ENCODE data around the gene AGBL4. TPM values are rescaled to one million over a fixed set of nuclear protein-coding genes. Genes with fewer than 3 reads are reported as not detected.

Gene AGBL4
- total RNA-seq, 2 donors from 2014 or later, result not detected

DNA sequence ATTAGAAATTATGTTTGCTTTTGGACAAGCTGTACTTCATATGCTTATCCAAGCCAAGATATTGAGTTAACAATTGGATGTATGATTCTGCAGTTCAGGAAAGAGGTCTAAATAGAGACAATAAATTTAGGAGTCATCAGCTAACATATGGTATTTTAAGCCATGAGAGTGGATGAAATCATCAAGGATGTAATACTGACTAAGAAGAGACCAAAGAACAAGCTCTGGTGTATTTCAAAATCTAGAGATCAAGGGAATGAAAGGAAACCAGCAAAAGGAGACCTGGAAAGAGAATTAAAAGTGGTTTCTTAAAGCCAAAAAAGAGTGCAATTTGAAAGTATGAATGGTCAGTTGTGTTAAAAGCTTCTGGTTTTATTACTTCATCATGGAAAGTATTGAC lies 1063.4 kb downstream of the AGBL4 start:
- Histone ChIP-seq H3K27me3 (replicated peaks; ENCODE audit: insufficient read depth) (no peaks in the 10 kb centered on the region), H3K4me3 (no peak overlapping the region), H3K27ac (no peak overlapping the region), H3K9me3 (no peaks in the 10 kb centered on the region), H3K4me1 (ENCODE audit: control insufficient read depth in 1 of 2, low read depth in 2 of 2) (no peaks in the 10 kb centered on the region), H3K36me3 (no peaks in the 10 kb centered on the region)
- DNase-seq (ENCODE audit: low spot score), result no peak
- ATAC-seq (ENCODE audit: insufficient number of reproducible peaks, low FRiP score, low read depth), result no peak
- TF ChIP-seq, protein P1, sequence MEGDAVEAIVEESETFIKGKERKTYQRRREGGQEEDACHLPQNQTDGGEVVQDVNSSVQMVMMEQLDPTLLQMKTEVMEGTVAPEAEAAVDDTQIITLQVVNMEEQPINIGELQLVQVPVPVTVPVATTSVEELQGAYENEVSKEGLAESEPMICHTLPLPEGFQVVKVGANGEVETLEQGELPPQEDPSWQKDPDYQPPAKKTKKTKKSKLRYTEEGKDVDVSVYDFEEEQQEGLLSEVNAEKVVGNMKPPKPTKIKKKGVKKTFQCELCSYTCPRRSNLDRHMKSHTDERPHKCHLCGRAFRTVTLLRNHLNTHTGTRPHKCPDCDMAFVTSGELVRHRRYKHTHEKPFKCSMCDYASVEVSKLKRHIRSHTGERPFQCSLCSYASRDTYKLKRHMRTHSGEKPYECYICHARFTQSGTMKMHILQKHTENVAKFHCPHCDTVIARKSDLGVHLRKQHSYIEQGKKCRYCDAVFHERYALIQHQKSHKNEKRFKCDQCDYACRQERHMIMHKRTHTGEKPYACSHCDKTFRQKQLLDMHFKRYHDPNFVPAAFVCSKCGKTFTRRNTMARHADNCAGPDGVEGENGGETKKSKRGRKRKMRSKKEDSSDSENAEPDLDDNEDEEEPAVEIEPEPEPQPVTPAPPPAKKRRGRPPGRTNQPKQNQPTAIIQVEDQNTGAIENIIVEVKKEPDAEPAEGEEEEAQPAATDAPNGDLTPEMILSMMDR (IDR thresholded peaks at IDR 0.05), result no peak

GRCh38 chr1:48955774-48956173 lies 1068.0 kb downstream of the AGBL4 start:
- no peak for ATAC-seq (ENCODE audit: insufficient number of reproducible peaks, low FRiP score, low read depth)
- Histone ChIP-seq H3K27ac (no peak overlapping the region), H3K4me1 (ENCODE audit: control insufficient read depth in 1 of 2, low read depth in 2 of 2) (no peaks in the 10 kb centered on the region), H3K4me3 (no peak overlapping the region), H3K36me3 (no peaks in the 10 kb centered on the region), H3K27me3 (replicated peaks; ENCODE audit: insufficient read depth) (no peaks in the 10 kb centered on the region), H3K9me3 (no peaks in the 10 kb centered on the region)
- no peak for DNase-seq (ENCODE audit: low spot score)
- TF ChIP-seq, protein P1 (IDR thresholded peaks at IDR 0.05), result no peak

- TF ChIP-seq, protein P1 (IDR thresholded peaks at IDR 0.05), result no peak
- Histone ChIP-seq H3K27ac (no peak overlapping the region), H3K36me3 (no peaks in the 10 kb centered on the region), H3K4me3 (no peak overlapping the region), H3K27me3 (replicated peaks; ENCODE audit: insufficient read depth) (no peaks in the 10 kb centered on the region), H3K9me3 (no peaks in the 10 kb centered on the region), H3K4me1 (ENCODE audit: control insufficient read depth in 1 of 2, low read depth in 2 of 2) (no peaks in the 10 kb centered on the region)
- DNase-seq (ENCODE audit: low spot score) (no peak), ATAC-seq (ENCODE audit: insufficient number of reproducible peaks, low FRiP score, low read depth) (no peak)
Measured at GRCh38 chr1:48953617-48954016, 1070.1 kb downstream of the AGBL4 start.

- Histone ChIP-seq H3K36me3 (no peaks in the 10 kb centered on the region), H3K4me1 (ENCODE audit: control insufficient read depth in 1 of 2, low read depth in 2 of 2) (peaks cover 0 to 4% of the 10 kb centered on the region in 2 donors), H3K4me3 (no peak overlapping the region), H3K27ac (no peak overlapping the region), H3K9me3 (no peaks in the 10 kb centered on the region), H3K27me3 (replicated peaks; ENCODE audit: insufficient read depth) (no peaks in the 10 kb centered on the region)
- TF ChIP-seq, protein P1 (IDR thresholded peaks at IDR 0.05), result no peak
- DNase-seq (ENCODE audit: low spot score) (no peak), ATAC-seq (ENCODE audit: insufficient number of reproducible peaks, low FRiP score, low read depth) (no peak)
Measured at GRCh38 chr1:48948562-48948961, 1075.2 kb downstream of the AGBL4 start.

- H3K27ac ChIP-seq, result no peak overlapping the region
- H3K9me3 ChIP-seq, result no peaks in the 10 kb centered on the region
- TF ChIP-seq, protein P1 (IDR thresholded peaks at IDR 0.05), result no peak
- no peak for ATAC-seq (ENCODE audit: insufficient number of reproducible peaks, low FRiP score, low read depth)
- no peak overlapping the region for H3K4me3 ChIP-seq
- H3K36me3 ChIP-seq, result no peaks in the 10 kb centered on the region
- no peaks in the 10 kb centered on the region for H3K27me3 ChIP-seq (replicated peaks; ENCODE audit: insufficient read depth)
- DNase-seq (ENCODE audit: low spot score), result no peak
- peaks cover 0 to 10% of the 10 kb centered on the region in 2 donors for H3K4me1 ChIP-seq (ENCODE audit: control insufficient read depth in 1 of 2, low read depth in 2 of 2)
Measured at GRCh38 chr1:48947761-48948537, 1075.8 kb downstream of the AGBL4 start.
